Measurements from ENCODE around the gene IGSF3. TPM values are rescaled to one million over a fixed set of nuclear protein-coding genes. Genes with fewer than 3 reads are reported as not detected.
"Not testable (repeated sequence)": the region's sequence is repeated elsewhere in the genome, so short reads cannot be mapped to it uniquely, and the experiment has no call there.

IGSF3 gene
- total and polyA plus RNA-seq, 7 donors: 1.8 to 10.2 (median 5.3) TPM

GRCh38 chr1:116631996-116632925, 35.3 kb downstream of the IGSF3 start:
- H3K4me1 ChIP-seq; H3K4me3 ChIP-seq; H3K9me3 ChIP-seq; H3K27ac ChIP-seq; H3K27me3 ChIP-seq; intact Hi-C loops (cut with DNase I); DNase-seq; H3K36me3 ChIP-seq: not testable (repeated sequence)
- 67 to 71% methylated on average over 10 of the region's 10 CpGs for WGBS, 2 donors

GRCh38 chr1:116631554-116631953, 36.0 kb downstream of the IGSF3 start:
- not testable (repeated sequence) for H3K4me1 ChIP-seq
- WGBS, 2 donors: 48 to 88% methylated on average over 2 of the region's 2 CpGs

GRCh38 chr1:116630057-116630456, 37.5 kb downstream of the IGSF3 start:
- H3K27ac ChIP-seq; H3K4me1 ChIP-seq; H3K27me3 ChIP-seq; H3K9me3 ChIP-seq; H3K4me3 ChIP-seq; H3K36me3 ChIP-seq; DNase-seq; intact Hi-C loops (cut with DNase I): not testable (repeated sequence)
- WGBS, 2 donors: 75 to 81% methylated on average over 2 of the region's 2 CpGs

More at GRCh38 chr1:116631554-116631953, 36.0 kb downstream of the IGSF3 start:
- intact Hi-C loops (cut with DNase I); H3K9me3 ChIP-seq; H3K36me3 ChIP-seq; H3K4me3 ChIP-seq; DNase-seq; H3K27me3 ChIP-seq; H3K27ac ChIP-seq: not testable (repeated sequence)

GRCh38 chr1:116629441-116629840, 38.1 kb downstream of the IGSF3 start:
- WGBS, 2 donors: 92 to 96% methylated on average over 2 of the region's 2 CpGs

GRCh38 chr1:116628448-116628847, 39.1 kb downstream of the IGSF3 start:
- DNase-seq: no peak
- no peaks in the 10 kb centered on the region for H3K36me3 ChIP-seq
- TF ChIP-seq EP300 (IDR thresholded peaks at IDR 0.05) (no peak), POLR2AphosphoS5 (IDR thresholded peaks at IDR 0.05) (no peak), CTCF (IDR thresholded peaks at IDR 0.05) (no peak), POLR2A (IDR thresholded peaks at IDR 0.05) (no peak)
- H3K9me3 ChIP-seq: no peaks in the 10 kb centered on the region
- WGBS, 2 donors: 77 to 89% methylated on average over 4 of the region's 4 CpGs
- intact Hi-C loops (cut with DNase I): no loop called here
- no peak overlapping the region for H3K4me3 ChIP-seq
- no peaks in the 10 kb centered on the region for H3K27me3 ChIP-seq
- H3K4me1 ChIP-seq: no peaks in the 10 kb centered on the region
- no peak overlapping the region for H3K27ac ChIP-seq

More at GRCh38 chr1:116629441-116629840, 38.1 kb downstream of the IGSF3 start:
- H3K9me3 ChIP-seq; DNase-seq; intact Hi-C loops (cut with DNase I); H3K36me3 ChIP-seq; H3K27ac ChIP-seq; H3K27me3 ChIP-seq; H3K4me1 ChIP-seq; H3K4me3 ChIP-seq: not testable (repeated sequence)

- H3K27ac ChIP-seq; H3K36me3 ChIP-seq; H3K9me3 ChIP-seq; H3K4me1 ChIP-seq; intact Hi-C loops (cut with DNase I); H3K4me3 ChIP-seq; H3K27me3 ChIP-seq: not testable (repeated sequence)
- peak; percentile 68 for DNase-seq
- WGBS, 2 donors: 93 to 94% methylated on average over 7 of the region's 7 CpGs
These were observed 40.2 kb downstream of the IGSF3 start for GRCh38 chr1:116627357-116627756.

GRCh38 chr1:116626915-116627314, 40.6 kb downstream of the IGSF3 start:
- H3K27ac ChIP-seq; intact Hi-C loops (cut with DNase I): not testable (repeated sequence)

GRCh38 chr1:116625155-116625554, 42.4 kb downstream of the IGSF3 start:
- H3K27me3 ChIP-seq; H3K36me3 ChIP-seq; H3K27ac ChIP-seq; intact Hi-C loops (cut with DNase I); H3K4me1 ChIP-seq; H3K4me3 ChIP-seq; H3K9me3 ChIP-seq; DNase-seq: not testable (repeated sequence)
- 67 to 79% methylated on average over 5 of the region's 5 CpGs for WGBS, 2 donors

More at GRCh38 chr1:116626915-116627314, 40.6 kb downstream of the IGSF3 start:
- H3K4me1 ChIP-seq, H3K36me3 ChIP-seq, H3K27me3 ChIP-seq, H3K4me3 ChIP-seq, H3K9me3 ChIP-seq, DNase-seq: not testable (repeated sequence)
- 88% methylated on average over 7 of the region's 7 CpGs for WGBS, 2 donors

Measured in sigmoid colon (tissue), 7 donors.